Osteocyte (in vitro differentiated cells): ENCODE results near the gene ZBTB16. TPM values are rescaled to one million over a fixed set of nuclear protein-coding genes. Genes with fewer than 3 reads are reported as not detected.
A peak's percentile ranks its signal among the peaks of the same experiment; 100 is the strongest.

Experiments used
- DNase-seq: peaks from one replicate; pipeline ENCODE4 v3.0.0; 2021; ENCODE audit warnings: mixed read lengths; ENCODE audit not compliant: unreplicated experiment; ENCODE audit errors: extremely low spot score
- H3K27ac Mint-ChIP-seq: one replicate; pipeline ENCODE4 v1.8.0; 2021; ENCODE audit warnings: mild to moderate bottlenecking, mixed read lengths; ENCODE audit not compliant: unreplicated experiment
- H3K27me3 Mint-ChIP-seq: one replicate; pipeline ENCODE4 v1.8.0; 2021; ENCODE audit warnings: mixed read lengths; ENCODE audit not compliant: unreplicated experiment
- H3K36me3 Mint-ChIP-seq: one replicate; pipeline ENCODE4 v1.8.0; 2021; ENCODE audit warnings: mixed read lengths; ENCODE audit not compliant: unreplicated experiment
- H3K4me1 Mint-ChIP-seq: one replicate; pipeline ENCODE4 v1.8.0; 2021; ENCODE audit warnings: mixed read lengths; ENCODE audit not compliant: unreplicated experiment
- H3K4me3 Mint-ChIP-seq: one replicate; pipeline ENCODE4 v1.8.0; 2021; ENCODE audit warnings: mild to moderate bottlenecking, moderate library complexity, mixed read lengths; ENCODE audit not compliant: unreplicated experiment
- H3K9me3 Mint-ChIP-seq: one replicate; pipeline ENCODE4 v1.8.0; 2021; ENCODE audit warnings: mixed read lengths; ENCODE audit not compliant: unreplicated experiment
- total RNA-seq: library from RNA; stranded (reverse); gene quantifications from 2 replicates; pipeline ENCODE4 v1.2.1, GENCODE V29; 2021
- TF ChIP-seq, protein P1 (sequence below): fragments of 200-600 bp; sonication (generic); IDR thresholded peaks from 2 replicates; pipeline ENCODE4 v1.5.0; 2021; ENCODE audit warnings: antibody characterized with exemption, mild to moderate bottlenecking, moderate library complexity

ZBTB16 gene
- total RNA-seq, 1 donor from 2014 or later = 20.3 TPM

DNA sequence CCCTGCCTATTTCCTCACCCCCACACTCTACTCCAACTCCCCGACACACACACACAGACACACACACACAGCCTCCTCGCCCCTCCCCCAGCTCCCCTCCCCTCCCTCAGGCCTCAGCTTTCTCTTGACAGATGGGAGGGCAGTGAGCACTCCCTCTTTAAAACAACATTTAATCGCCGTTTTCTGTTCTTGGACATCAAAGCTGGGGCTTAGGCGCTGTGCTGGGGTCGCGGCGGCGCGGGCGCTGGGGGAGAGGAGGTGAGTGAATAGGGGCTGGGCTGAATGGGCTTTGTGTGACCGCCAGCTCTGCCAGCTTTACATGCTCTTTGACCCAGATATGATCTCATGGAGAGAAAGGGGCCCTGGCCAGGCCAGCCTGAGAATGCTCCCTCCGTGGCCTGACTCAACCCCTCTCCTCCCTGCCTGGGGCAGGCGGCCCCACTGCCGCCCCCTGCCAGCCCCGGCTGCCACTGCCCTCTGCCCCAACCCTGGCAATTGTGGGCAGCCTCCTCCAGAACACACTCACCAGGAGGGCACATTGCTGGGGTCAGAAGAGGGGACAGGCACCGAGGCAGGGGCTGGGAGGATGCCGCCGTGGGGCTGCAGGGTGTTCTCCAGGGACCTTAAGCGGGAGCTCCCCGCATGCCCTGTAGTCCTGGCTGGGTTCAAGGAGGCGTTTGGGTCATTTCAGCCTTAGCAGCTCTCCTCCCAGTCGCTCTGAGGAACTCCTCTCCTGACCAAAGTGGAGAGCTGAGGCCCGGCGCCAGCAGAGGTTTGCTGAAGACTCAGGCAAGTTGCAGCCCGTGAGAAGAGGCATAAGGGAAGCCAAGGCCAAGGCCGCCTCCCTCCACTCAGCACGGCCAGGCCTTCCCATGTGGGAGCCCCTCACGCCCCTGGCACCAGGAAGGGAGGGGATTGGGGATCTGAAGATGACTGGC is 198.4 kb downstream of the ZBTB16 start:
- H3K27ac Mint-ChIP-seq = peak overlapping the region; percentile 68
- H3K36me3 Mint-ChIP-seq = peaks cover 8% of the 10 kb centered on the region
- no peak overlapping the region for H3K4me3 Mint-ChIP-seq
- peaks cover 8% of the 10 kb centered on the region for H3K27me3 Mint-ChIP-seq
- no peak for DNase-seq
- TF ChIP-seq, protein P1, sequence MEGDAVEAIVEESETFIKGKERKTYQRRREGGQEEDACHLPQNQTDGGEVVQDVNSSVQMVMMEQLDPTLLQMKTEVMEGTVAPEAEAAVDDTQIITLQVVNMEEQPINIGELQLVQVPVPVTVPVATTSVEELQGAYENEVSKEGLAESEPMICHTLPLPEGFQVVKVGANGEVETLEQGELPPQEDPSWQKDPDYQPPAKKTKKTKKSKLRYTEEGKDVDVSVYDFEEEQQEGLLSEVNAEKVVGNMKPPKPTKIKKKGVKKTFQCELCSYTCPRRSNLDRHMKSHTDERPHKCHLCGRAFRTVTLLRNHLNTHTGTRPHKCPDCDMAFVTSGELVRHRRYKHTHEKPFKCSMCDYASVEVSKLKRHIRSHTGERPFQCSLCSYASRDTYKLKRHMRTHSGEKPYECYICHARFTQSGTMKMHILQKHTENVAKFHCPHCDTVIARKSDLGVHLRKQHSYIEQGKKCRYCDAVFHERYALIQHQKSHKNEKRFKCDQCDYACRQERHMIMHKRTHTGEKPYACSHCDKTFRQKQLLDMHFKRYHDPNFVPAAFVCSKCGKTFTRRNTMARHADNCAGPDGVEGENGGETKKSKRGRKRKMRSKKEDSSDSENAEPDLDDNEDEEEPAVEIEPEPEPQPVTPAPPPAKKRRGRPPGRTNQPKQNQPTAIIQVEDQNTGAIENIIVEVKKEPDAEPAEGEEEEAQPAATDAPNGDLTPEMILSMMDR = peak; percentile 57
- peaks cover 26% of the 10 kb centered on the region for H3K4me1 Mint-ChIP-seq
- H3K9me3 Mint-ChIP-seq = no peaks in the 10 kb centered on the region

DNA sequence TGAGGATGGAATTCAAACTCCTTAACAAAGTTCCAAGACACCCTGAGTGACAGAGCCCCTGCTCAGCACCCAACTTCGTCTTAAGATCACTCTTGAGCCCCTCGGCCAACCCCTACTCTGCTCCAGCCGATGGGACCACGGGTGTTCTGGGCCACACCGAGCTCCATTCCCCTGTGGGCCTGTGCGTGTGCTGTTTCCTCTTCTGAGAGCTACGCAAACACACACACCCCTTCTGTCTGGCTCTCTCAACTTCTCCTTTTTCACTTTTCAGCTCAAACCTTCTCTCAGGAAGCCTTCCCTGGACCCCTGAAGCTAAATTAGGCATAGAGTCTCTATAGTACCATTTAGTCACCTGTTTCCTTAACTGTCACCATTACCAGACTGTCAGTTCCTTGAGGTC is 199.2 kb downstream of the ZBTB16 start:
- DNase-seq = no peak
- TF ChIP-seq, protein P1 = no peak
- Mint-ChIP-seq H3K27me3 (peaks cover 8% of the 10 kb centered on the region), H3K9me3 (no peaks in the 10 kb centered on the region), H3K4me3 (no peak overlapping the region), H3K27ac (peak overlapping the region; percentile 28), H3K36me3 (peaks cover 8% of the 10 kb centered on the region), H3K4me1 (peaks cover 25% of the 10 kb centered on the region)

DNA sequence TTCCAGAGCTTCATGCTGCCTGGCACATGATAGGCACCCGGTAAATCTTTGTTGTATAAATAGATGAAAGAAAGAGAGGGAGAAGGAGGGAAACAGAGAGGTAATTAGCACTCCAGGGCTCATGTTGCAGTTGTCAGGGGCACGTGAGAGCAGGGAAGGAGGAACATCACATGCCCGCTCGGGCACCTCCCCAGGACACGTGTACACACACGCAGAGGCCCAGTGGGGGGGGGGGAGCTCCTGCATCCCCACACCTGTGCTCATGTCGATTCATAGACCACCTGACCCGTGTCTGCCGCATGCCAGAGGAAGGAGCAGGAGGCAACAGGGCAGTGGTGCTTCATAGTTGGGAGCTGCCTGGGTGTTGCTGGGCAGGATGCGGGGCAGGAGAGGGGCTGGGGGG is 199.6 kb downstream of the ZBTB16 start:
- TF ChIP-seq, protein P1 = no peak
- Mint-ChIP-seq H3K27me3 (peaks cover 8% of the 10 kb centered on the region), H3K4me3 (no peak overlapping the region), H3K4me1 (peaks cover 25% of the 10 kb centered on the region), H3K36me3 (peaks cover 8% of the 10 kb centered on the region), H3K27ac (peak overlapping the region; percentile 28), H3K9me3 (no peaks in the 10 kb centered on the region)
- DNase-seq = no peak

DNA sequence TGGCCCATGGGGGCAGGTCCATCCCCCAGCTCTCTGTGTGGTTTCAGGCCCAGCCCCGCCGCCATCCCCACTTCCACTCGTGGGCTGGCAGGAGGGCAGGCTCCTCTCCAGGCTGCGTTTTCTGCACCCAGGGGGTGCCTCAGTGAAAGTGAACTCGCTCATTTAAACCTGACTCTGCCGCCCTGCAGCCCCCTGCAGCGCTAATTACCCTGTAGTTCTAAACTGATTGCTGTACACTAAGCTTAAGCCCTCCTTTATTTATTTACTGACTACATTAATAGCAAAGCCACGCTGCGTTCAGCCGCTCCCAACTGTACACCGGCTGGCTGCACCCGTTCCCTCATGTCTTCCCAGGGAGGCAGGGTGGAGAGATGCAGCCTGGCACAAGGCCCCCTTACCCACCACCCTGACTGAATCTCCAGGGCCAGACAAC is 200.1 kb downstream of the ZBTB16 start:
- H3K27ac Mint-ChIP-seq = no peak overlapping the region
- H3K4me3 Mint-ChIP-seq = no peak overlapping the region
- DNase-seq = no peak
- H3K9me3 Mint-ChIP-seq = no peaks in the 10 kb centered on the region
- H3K36me3 Mint-ChIP-seq = peaks cover 8% of the 10 kb centered on the region
- peaks cover 8% of the 10 kb centered on the region for H3K27me3 Mint-ChIP-seq
- TF ChIP-seq, protein P1 = no peak
- peaks cover 25% of the 10 kb centered on the region for H3K4me1 Mint-ChIP-seq

DNA sequence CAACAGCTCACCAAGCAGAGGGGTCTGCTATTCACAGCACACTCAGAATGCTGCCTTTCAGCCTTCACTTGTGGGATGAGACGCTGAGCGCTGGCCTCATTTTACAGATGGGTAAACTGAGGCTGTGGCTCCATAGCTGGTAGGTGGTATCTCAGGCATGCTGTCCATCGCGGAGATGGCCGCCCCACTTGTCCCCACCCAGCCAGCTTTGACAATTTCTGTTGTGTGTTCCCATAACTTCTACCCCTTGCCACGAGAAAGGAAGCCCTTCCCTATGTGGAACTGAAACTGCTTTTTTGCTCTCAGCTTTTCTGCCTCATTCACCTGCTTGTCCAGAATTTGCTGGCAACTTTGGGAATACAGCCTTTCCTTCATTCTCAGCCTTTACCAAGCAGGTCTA is 200.6 kb downstream of the ZBTB16 start:
- Mint-ChIP-seq H3K27me3 (peaks cover 7% of the 10 kb centered on the region), H3K4me3 (no peak overlapping the region), H3K36me3 (peaks cover 8% of the 10 kb centered on the region), H3K4me1 (peaks cover 25% of the 10 kb centered on the region), H3K9me3 (no peaks in the 10 kb centered on the region), H3K27ac (no peak overlapping the region)
- no peak for DNase-seq
- TF ChIP-seq, protein P1 = no peak
